Stimulated activated CD4-positive, alpha-beta T cell treated with anti-CD3 and anti-CD28 coated beads, Interleukin-12 subunit alpha, Interleukin-12 subunit beta, amount 100 ng/mL, for 48 hours (primary cell): ENCODE results near the gene SLC30A7.
"Not testable (repeated sequence)": the region's sequence is repeated elsewhere in the genome, so short reads cannot be mapped to it uniquely, and the experiment has no call there.

Experiments
- DNase-seq, 3 donors: peaks; one replicate each; pipeline ENCODE4 v3.0.0-alpha.2; 2020; ENCODE audit warnings: low read depth in 2 of 3, low spot score in 1 of 3

SLC30A7 gene

GRCh38 chr1:100936194-100936967 is 40.5 kb downstream of the SLC30A7 start:
- no peak for DNase-seq

- peak; percentile 32 to 60 (median 44) for DNase-seq
Observed at GRCh38 chr1:100941098-100941527, 45.2 kb downstream of the SLC30A7 start.

- DNase-seq: no peak
Observed at GRCh38 chr1:100941580-100942216, 45.8 kb downstream of the SLC30A7 start.

GRCh38 chr1:100942304-100943046 is 46.6 kb downstream of the SLC30A7 start:
- DNase-seq: no peak

GRCh38 chr1:100943533-100943932 is 47.6 kb downstream of the SLC30A7 start:
- DNase-seq: no peak

GRCh38 chr1:100946064-100946463 is 50.2 kb downstream of the SLC30A7 start:
- DNase-seq: not testable (repeated sequence)

GRCh38 chr1:100947816-100948215 is 51.9 kb downstream of the SLC30A7 start:
- DNase-seq: not testable (repeated sequence)

- not testable (repeated sequence) for DNase-seq
Observed at GRCh38 chr1:100948721-100949405, 53.0 kb downstream of the SLC30A7 start.

- peak in 1 of 3 donors; percentile 31 for DNase-seq
Observed at GRCh38 chr1:100949515-100950158, 53.7 kb downstream of the SLC30A7 start.

- DNase-seq: no peak
Observed at GRCh38 chr1:100950337-100950736, 54.4 kb downstream of the SLC30A7 start.

GRCh38 chr1:100950781-100951180 is 54.9 kb downstream of the SLC30A7 start:
- no peak for DNase-seq

GRCh38 chr1:100952104-100952745 is 56.3 kb downstream of the SLC30A7 start:
- DNase-seq: no peak

GRCh38 chr1:100952970-100953369 is 57.1 kb downstream of the SLC30A7 start:
- DNase-seq: not testable (repeated sequence)

- no peak for DNase-seq
Observed at GRCh38 chr1:100953960-100954730, 58.3 kb downstream of the SLC30A7 start.

GRCh38 chr1:100955322-100955721 is 59.4 kb downstream of the SLC30A7 start:
- DNase-seq: no peak

- DNase-seq: no peak
Observed at GRCh38 chr1:100959502-100960060, 63.7 kb downstream of the SLC30A7 start.

GRCh38 chr1:100960098-100960497 is 64.2 kb downstream of the SLC30A7 start:
- DNase-seq: no peak

- DNase-seq: no peak
Observed at GRCh38 chr1:100968621-100969020, 72.7 kb downstream of the SLC30A7 start.

GRCh38 chr1:100969327-100969726 is 73.4 kb downstream of the SLC30A7 start:
- no peak for DNase-seq
